HG02885 (cell line): ENCODE data around the gene TRIM24.
"Not testable (repeated sequence)": the region's sequence is repeated elsewhere in the genome, so short reads cannot be mapped to it uniquely, and the experiment has no call there.

ENCODE experiments used
- ATAC-seq: cut with Tn5 transposase; IDR thresholded peaks from one replicate; pipeline ENCODE4 v1.9.1; 2021; ENCODE audit warnings: mild to moderate bottlenecking; ENCODE audit not compliant: unreplicated experiment, poor library complexity

Gene TRIM24

DNA sequence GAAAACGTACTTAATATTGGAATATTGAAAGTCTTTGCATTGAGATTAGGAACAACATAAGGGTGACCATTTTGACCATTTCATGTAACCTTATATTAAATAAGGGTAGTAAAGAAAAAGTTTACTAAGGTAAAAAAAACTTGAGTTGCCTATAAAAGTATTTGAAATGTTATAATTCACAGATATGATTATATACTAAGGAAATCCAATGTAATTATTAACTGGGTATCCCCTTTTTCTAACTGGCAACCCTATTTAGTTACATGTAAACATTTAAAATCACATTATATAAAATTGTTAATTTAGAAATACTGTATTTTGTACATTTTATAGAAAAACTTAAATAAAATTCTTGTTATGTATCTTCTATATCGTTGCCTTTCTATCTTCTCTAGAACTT, 64.2 kb downstream of the TRIM24 start:
- no peak for ATAC-seq

DNA sequence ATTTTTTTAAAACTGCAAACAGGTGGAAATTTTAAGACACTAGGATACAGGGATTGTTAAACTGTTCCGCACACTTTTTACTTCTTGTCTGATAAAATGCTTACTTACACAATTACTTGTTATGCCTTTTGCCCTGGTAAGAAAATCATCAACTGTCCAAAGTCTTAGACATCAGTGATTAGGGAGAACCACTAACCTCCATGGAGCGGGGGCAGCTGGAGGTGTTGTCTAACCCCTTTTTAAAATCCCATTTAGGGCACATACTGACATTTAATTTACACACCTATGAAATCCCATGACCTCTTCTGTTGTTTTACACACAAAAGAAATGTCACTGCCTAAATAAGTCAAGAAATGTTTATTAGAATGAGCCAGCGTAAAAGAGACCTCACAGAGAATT, 65.7 kb downstream of the TRIM24 start:
- ATAC-seq, result no peak

DNA sequence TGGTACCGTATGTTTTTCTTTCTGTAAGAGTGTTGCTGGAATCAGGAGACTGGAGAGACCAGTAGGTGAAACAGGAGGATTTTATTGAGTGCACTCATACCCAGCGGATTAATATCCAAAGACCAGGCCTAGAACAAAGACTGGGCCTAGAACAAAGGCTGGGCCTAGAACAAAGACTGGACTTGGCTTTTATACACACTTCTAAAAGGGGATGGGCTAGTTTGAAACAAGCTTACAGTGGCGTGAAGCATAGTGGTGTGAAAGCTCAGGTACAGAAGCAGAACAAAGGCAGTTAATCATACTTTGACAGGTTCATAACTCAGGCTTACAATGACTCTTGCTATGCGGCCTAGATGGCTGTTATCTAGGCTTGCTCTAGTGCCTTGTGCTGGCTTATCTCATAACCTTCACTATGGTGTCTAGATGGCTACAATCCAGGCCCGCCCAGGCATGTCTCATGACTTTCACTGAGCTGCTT, 67.7 kb downstream of the TRIM24 start:
- no peak for ATAC-seq

DNA sequence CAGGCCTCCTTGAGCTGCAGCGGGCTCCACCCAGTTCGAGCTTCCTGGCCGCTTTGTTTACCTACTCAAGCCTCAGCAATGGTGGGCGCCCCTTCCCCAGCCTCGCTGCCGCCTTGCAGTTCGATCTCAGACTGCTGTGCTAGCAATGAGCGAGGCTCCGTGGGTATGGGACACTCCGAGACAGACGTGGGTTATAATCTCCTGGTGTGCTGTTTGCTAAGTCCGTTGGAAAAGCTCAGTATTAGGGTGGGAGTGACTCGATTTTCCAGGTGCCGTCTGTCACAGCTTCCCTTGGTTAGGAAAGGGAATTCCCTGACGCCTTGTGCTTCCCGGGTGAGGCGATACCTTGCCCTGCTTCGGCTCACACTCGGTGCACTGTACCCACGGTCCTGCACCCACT, 76.8 kb downstream of the TRIM24 start:
- ATAC-seq, result not testable (repeated sequence)

DNA sequence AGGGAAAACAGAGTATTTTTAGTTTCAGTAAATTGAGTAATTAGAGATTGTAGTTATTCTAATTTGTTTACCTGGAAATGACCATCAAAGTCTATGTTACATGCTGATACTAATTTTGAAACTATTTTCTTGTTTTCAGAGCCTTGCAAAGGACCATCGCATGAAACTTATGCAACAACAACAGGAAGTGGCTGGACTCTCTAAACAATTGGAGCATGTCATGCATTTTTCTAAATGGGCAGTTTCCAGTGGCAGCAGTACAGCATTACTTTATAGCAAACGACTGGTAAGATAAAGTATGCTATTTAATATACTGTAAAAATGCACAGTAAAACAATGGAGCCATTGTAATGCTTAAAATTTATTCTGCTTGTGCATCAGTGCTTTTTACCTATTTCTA, 78.5 kb downstream of the TRIM24 start:
- ATAC-seq, result peak; percentile 46

DNA sequence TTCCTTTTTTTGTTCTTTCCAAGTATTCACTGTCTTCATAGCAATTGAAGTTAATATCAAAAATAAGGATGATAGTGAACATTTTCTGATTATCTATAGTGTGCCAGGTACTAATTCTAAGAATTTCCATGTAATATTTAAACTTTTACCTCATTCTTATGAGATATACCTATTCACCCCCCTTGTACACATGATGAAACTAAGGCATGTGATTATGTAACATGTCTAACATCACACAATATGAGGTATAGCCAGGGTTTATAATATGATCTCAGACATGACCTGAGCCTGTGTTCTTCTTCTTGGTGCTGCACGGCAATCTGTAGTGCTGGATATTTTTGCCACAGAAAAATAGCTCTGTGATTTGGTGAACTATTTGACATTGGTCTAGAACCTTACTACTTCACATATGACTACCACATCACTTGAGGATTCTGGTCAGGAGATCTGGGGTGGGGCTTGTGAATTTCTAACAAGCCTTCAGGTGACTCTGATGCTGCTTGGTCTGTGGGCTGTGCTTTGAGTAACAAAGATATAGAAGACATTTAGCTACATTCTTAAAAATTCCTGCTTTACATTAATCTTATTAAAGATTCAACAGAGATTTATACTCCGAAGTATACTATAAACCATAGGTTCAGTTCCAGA, 79.1 kb downstream of the TRIM24 start:
- ATAC-seq, result no peak

DNA sequence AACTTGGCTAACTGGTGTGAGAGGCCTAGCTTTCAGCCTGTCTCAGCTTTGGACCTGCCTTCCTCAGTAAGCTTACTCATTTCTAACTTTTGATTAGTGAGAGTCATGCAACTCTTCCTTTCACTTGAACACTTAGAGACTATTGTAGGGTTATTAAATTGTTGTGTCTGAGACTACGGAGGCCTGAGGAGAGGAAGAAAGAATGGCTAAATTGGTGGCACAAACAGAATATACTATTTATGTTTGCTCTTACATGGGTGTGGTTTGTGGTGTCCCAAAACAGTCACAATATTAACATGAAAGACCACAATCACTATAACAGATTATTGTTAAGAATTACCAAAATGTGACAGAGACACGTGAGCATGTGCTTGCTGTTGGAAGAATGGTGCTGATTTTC, 82.1 kb downstream of the TRIM24 start:
- peak; percentile 94 for ATAC-seq

DNA sequence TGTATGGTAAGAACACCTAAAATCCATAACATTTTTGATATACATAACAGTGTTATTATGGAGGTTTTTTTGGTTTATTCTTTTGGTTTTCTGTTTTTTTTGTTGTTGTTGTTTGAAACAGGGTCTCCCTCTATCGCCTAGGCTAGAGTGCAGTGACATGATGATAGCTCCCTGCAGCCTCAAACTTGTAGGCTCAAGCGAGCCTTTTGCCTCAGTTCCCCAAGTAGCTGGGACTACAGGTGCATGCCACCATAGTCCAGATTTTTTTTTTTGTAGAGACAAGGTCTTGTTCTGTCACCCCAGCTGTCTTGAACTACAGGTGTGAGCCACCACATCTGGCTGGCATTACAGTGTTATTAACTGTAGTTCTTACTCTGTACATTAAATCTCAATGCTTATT, 83.7 kb downstream of the TRIM24 start:
- no peak for ATAC-seq

DNA sequence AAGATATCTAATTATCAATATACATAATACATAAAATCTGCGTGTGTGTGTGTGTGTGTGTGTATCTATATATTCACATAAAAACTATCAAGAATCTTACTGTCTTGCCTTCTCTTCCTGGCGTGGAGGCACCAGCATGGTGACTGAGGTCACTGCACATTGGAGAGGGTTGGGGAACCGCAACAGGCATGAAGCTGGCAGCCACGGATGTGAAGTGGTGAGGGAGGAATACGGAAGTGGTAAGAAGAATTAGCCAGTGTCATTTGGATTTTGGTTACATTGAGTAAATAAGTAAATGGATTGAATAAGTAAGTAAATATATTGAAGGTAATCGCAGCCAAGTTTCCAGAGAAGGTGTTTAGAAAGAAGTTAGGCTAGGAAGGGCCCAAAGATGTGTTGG, 85.1 kb downstream of the TRIM24 start:
- ATAC-seq, result no peak

DNA sequence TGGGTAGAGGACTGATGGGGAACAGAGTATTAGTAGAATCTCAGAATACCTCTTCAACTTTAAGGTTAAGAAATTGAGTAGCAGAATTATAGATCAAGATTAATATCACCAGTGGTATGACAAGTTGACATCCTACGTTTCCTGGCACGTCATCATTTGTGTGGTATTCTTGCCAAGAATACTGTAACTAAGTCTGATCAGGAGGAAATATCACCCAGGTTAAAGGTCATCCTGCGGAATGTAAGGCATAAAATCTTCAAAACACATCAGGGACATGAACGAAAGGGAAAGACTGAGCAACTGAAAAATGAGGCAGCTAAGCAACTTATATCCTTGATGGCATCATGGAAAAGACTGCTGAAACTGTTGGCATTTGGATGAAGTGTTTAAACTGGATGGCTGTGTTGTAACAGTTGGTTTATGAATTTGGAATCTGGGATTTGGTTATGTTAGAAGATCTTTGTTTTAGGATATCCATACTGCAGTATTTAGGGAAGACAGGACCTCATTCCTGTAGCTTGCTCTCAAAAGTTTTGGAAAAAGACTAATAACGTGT, 86.1 kb downstream of the TRIM24 start:
- ATAC-seq, result no peak

DNA sequence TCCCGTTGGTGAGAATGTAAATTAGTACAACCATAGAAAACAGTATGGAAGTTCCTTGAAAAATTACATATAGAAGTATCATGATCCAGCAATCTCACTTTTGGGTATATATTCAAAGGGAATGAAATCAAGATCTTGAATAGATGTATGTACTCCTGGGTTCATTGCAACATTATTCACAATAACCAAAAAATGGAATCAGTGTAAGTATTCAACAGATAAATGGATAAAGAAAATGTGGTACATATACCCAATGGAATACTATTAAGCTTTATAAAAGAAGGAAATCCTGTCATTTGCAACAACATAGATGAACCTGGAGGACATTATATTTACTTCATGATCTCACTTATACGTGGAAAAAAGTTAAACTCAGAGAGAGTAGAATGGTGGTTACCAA, 86.8 kb downstream of the TRIM24 start:
- ATAC-seq, result no peak

DNA sequence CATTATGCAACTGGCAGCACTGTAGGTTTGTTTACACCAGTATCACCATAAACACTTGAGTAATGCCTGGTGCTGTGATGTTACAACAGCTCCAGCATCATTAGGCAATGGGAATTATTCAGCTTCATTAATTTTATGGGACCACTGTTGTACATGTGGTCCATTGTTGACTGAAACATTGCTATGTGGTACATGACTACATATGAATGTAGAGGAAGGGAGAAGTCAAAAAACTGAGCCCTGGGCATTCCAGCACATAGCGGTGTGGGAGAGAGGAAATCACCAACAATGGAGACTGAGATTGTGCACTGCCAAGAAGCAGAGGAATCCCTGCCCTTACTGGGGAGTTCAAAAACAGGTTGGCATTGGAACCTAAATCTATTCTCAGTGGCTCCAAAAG, 89.0 kb downstream of the TRIM24 start:
- no peak for ATAC-seq

DNA sequence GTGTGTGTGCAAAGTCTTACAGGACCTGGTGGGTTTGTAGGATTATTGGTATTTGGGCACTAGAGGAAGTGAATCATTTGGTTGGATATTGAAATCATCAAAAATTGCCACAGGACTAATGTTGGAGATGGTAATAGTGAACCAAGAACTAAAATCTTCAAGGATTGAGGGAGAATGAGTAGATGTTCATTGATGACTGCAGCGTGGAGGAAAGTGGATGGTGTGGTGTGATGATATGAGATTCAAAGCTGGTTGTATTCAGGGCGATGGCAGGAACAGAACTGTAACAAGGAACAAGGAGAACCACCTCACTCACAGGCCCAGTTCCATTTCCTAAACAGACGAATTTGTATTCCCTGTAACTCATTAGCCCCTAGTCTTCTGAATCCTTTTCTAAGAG, 90.3 kb downstream of the TRIM24 start:
- ATAC-seq, result no peak

DNA sequence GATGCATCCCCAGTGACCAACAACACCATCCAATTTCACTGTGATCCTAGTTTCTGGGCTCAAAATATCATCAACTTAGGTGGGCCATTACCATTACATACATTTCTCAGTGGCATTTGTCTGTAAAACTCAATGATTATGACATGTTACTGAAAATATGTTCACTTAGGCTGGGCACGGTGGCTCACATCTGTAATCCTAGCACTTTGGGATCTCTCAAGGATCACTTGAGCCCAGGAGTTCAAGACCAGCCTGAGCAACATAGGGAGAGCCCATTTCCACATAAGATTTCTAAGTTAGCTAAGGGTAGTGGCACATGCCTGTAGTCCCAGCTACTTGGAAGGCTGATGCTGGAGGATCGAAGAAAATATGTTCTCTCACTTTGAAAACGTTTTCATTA, 91.0 kb downstream of the TRIM24 start:
- ATAC-seq, result no peak

DNA sequence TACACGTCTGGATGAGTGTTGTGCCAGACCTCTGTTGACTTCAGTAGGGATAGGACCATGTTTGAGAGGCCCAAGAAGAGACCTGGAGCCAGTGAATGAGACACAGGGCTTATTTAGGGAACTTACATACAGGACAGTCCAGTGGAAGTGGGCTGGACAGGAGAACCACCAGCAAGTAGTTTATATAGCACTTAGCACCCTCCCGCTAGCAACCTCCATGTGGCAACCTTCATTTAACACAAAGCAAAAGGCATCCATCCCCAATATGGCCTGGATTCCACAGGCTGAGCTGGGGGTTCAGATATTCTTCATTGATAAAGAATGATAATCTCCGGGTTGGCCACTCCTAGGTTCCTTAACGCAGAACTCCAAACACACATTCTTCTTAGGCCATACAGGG, 93.7 kb downstream of the TRIM24 start:
- no peak for ATAC-seq

DNA sequence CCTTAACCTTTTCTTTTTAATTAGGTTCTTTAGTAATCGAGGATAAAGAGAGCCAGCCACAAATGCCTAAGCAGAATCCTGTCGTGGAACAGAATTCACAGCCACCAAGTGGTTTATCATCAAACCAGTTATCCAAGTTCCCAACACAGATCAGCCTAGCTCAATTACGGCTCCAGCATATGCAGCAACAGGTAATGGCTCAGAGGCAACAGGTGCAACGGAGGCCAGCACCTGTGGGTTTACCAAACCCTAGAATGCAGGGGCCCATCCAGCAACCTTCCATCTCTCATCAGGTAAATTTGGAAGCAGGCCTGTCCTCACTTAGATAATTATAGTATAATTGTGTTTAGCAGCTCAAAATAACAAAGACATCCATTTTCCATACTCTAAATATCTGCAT, 94.6 kb downstream of the TRIM24 start:
- ATAC-seq, result no peak

DNA sequence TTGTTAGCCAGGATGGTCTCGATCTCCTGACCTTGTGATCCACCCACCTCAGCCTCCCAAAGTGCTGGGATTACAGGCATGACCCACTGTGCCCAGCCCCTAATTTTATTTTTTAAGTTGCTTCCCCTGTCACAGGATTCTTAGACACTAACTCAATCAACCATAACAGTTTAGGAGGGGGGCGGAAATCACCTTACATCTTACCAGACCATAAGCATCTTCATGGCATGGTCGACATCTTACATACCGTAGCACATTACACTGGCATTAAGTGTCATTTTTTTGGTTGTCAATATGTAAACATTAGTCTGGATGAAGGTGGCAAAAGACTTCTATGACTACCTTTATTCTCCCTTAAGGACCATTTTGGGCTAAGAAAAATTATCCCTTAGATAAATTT, 95.6 kb downstream of the TRIM24 start:
- no peak for ATAC-seq

DNA sequence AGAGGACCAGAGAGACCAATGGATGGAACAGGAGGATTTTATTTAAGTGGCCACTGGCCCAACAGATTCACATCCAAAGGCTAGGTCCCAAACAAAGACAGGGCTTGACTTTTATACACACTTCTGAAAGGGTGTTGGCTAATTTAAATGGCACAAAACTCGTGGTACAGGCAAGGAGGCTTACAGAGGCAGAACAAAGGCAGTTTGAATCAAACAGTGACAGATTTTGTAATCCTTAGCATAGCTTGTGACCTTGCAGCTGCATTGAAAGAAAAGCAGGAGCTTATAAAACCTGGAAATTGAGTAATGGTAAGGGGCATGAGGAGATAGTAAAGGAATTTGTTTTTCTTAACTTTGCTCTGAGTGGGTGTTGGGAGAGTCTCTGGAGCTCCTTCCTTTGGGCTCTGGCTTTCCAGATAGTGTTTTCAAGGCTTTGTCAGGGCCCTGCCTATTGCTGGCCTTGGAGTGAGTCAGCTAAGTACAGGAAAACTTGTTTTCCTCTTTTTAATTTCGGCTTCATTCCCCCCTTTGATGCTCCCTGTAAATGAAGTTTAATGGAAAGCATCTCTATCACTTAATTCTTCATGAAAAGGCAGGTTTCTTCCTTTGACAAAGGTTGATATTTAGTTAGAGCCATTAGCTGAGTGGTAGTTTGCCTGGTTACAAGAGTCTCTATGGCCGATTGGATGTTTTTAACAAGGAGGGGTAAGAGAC, 96.9 kb downstream of the TRIM24 start:
- no peak for ATAC-seq

DNA sequence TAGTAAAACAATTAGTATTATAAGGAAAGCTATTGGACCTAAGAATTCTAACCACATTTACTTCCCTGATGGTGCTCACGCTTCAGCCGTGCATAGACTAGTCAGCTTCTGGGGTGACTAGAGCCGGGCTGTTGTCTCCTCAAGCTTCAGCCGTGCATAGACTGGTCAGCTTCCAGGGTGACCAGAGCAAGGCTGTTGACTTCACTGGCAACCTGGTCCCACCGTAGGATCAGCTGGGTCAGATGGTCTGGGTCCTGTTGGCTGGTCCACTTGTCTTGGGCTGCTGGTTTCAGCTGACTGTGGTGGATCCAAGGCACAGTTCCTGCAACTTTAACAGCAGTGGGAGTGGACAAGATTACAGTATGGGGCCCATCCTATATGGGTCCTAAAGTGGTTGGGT, 99.4 kb downstream of the TRIM24 start:
- no peak for ATAC-seq

DNA sequence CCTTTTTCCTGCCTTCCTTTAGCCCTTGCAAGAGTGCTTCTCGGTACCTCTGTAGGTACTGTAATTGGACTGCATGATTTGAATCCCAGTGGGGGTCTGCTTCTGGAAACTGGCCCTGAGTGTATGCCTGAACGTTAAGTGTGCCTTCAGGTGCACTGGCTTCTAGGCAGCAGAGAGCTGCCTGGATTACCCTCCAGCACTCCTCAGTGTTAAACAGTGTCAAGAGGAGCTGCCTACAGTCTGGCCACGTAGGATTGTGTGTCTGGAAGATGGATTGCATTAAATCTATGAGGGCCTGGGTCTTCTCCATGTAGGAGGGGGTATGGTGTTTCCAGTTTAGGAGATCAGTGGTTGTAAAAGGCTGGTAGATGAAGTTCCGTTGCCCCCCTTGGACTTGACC, 103.7 kb downstream of the TRIM24 start:
- ATAC-seq, result no peak

DNA sequence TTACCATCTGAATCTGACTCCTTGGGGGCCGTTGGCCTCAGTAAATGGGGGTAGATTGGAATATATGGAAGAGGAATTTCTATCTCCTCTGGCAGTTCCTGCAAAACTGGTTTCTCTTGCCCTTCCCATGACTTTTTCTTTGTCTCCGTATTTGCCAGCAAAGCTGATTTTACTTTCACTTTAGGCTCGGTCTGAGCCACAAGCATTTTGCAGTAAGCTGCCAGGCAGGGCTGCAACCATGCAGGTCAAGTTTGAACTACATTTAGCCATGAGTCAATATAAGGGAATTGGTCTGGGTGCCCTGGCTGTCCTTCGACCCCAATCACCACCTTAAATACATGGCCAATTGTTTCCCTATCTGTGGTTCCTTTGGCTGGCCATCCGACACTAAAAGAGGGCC, 104.3 kb downstream of the TRIM24 start:
- no peak for ATAC-seq

DNA sequence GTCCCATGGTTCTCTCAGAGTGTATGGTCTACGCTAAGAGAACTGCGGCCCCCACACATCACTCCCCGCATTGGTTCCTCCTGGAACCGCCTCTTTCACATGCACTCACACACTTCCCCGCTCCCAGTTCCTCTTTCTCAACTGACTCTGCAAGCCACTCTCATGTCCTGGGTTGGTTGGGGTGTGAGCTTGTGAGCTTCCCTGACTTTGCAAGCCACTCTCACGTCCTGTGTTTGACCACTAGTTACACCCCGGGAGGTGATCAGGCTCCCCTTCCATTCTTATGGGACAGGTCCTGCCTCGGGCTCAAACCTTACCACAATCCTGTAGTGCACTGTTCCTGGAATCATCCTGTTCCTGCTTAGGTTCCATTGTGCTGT, 105.0 kb downstream of the TRIM24 start:
- ATAC-seq, result no peak
